Common myeloid progenitor, CD34-positive (primary cell): Measurements from ENCODE around the gene NAT10.
"Not testable (repeated sequence)": the region's sequence is repeated elsewhere in the genome, so short reads cannot be mapped to it uniquely, and the experiment has no call there.

Source experiments
- CTCF ChIA-PET: fragments of 350-600 bp; sonication (Branson Sonifier 250); formaldehyde crosslinking; loops from one replicate; lab custom pipeline; 2021; ENCODE audit warnings: antibody characterized with exemption; lab: Charles Lee
- POLR2A ChIA-PET: fragments of 350-600 bp; sonication (Branson Sonifier 250); formaldehyde crosslinking; loops from one replicate; lab custom pipeline; 2021; ENCODE audit warnings: antibody characterized with exemption; lab: Charles Lee
- DNase-seq, 3 donors: peaks; one replicate each; pipeline versions ENCODE4 v3.0.0 to v3.0.0-alpha.2; 2013
- H3K27ac ChIP-seq, 2 experiments: 1 replicate in 1 of 2; 2 replicates in 1 of 2; pipeline ENCODE4 v1.7.0; 2013; ENCODE audit warnings: inconsistent platforms in 2 of 2, low read length in 2 of 2, mild to moderate bottlenecking in 2 of 2, low read depth in 1 of 2, moderate library complexity in 1 of 2; ENCODE audit not compliant: severe bottlenecking in 2 of 2, insufficient read depth in 1 of 2, poor library complexity in 1 of 2
- H3K27me3 ChIP-seq, 5 experiments: replicated peaks in 2 of 5; 1 replicate in 3 of 5; 2 replicates in 2 of 5; pipeline versions ENCODE4 v1.6.1 to v1.7.0; 2013; ENCODE audit warnings: low read length in 4 of 5, mild to moderate bottlenecking in 2 of 5, moderate library complexity in 2 of 5, inconsistent platforms in 1 of 5; ENCODE audit not compliant: insufficient read depth in 5 of 5, control insufficient read depth in 4 of 5
- H3K36me3 ChIP-seq, 4 experiments: 1 replicate in 2 of 4; 2 replicates in 2 of 4; pipeline versions ENCODE4 v1.6.1 to v1.7.0; 2013; ENCODE audit warnings: low read length in 3 of 4, control low read depth in 1 of 4, mild to moderate bottlenecking in 1 of 4; ENCODE audit not compliant: control insufficient read depth in 4 of 4, insufficient read depth in 4 of 4
- H3K4me1 ChIP-seq, 4 experiments: 1 replicate in 3 of 4; 2 replicates in 1 of 4; pipeline versions ENCODE4 v1.6.1 to v1.7.1; 2013; ENCODE audit warnings: low read length in 3 of 4, mild to moderate bottlenecking in 3 of 4, control low read depth in 1 of 4, inconsistent platforms in 1 of 4, moderate library complexity in 1 of 4; ENCODE audit not compliant: control insufficient read depth in 4 of 4, insufficient read depth in 4 of 4; ENCODE audit errors: control extremely low read depth in 1 of 4
- H3K4me3 ChIP-seq, 7 experiments: 1 replicate in 4 of 7; 2 replicates in 3 of 7; pipeline versions ENCODE4 v1.5.1 to v1.7.0; 2013; ENCODE audit warnings: mild to moderate bottlenecking in 7 of 7, low read length in 6 of 7, moderate library complexity in 6 of 7, inconsistent platforms in 2 of 7, low read depth in 2 of 7, control low read depth in 1 of 7; ENCODE audit not compliant: insufficient read depth in 4 of 7, control insufficient read depth in 1 of 7; ENCODE audit errors: extremely low read depth in 1 of 7
- H3K9me3 ChIP-seq, 5 experiments: 1 replicate in 4 of 5; 2 replicates in 1 of 5; pipeline versions ENCODE4 v1.6.1 to v1.7.1; 2013; ENCODE audit warnings: low read length in 4 of 5, mild to moderate bottlenecking in 2 of 5, inconsistent platforms in 1 of 5, low read depth in 1 of 5, moderate library complexity in 1 of 5; ENCODE audit not compliant: control insufficient read depth in 4 of 5, insufficient read depth in 2 of 5; ENCODE audit errors: control extremely low read depth in 1 of 5
- WGBS: methylation state at CpG from one replicate; pipeline ENCODE4 v1.1.5; 2013; ENCODE audit not compliant: insufficient coverage; 5-methylcytosine and 5-hydroxymethylcytosine counted together

NAT10 gene

GRCh38 chr11:34075178-34075820 lies 30.1 kb upstream of the NAT10 start:
- no peak overlapping the region for H3K4me3 ChIP-seq
- peaks cover 0 to 3% (median 0%) of the 10 kb centered on the region in 4 experiments for H3K4me1 ChIP-seq
- H3K36me3 ChIP-seq, result peaks cover 19 to 85% (median 58%) of the 10 kb centered on the region in 4 experiments
- no peaks in the 10 kb centered on the region for H3K9me3 ChIP-seq
- 86% methylated on average over 1 of the region's 2 CpGs for WGBS
- H3K27me3 ChIP-seq, result no peaks in the 10 kb centered on the region
- H3K27ac ChIP-seq, result no peak overlapping the region
- DNase-seq, result peak in 2 of 3 donors; percentile 19 to 31
- CTCF ChIA-PET, result interaction anchor here (0.8 to 2.1 kb wide), 9 partner anchors 10 to 268 kb away, joined by 3 to 8 read pairs (median 4); no protein-coding TSS in a partner anchor
- POLR2A ChIA-PET, result no interaction called here

DNA sequence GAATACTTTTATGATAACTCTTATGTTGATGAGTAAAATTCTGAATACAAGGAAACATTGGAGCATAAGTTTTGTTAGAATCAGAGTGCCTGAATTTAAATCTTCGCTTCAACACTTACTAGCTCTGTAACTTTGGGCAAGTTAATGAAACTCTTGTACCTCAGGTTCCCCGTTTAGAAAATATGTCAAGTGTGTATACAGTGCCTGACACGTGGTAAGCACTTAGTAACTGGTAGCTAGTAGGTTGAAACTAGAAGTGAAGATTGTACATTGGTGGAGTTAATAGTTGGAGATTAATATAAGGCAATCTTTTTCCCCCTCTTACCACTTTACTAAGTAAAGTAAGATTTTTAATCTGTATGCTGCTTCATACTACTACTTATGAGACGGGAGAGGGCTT lies 24.8 kb upstream of the NAT10 start:
- ChIA-PET CTCF (interaction anchor here (0.6 to 2.4 kb wide), 3 partner anchors 13 to 1274 kb away, joined by 3 to 8 read pairs (median 3); no protein-coding TSS in a partner anchor), POLR2A (no interaction called here)
- Histone ChIP-seq H3K27me3 (no peaks in the 10 kb centered on the region), H3K27ac (no peak overlapping the region), H3K4me1 (no peaks in the 10 kb centered on the region), H3K36me3 (peaks cover 13 to 91% (median 71%) of the 10 kb centered on the region in 4 experiments), H3K4me3 (no peak overlapping the region), H3K9me3 (no peaks in the 10 kb centered on the region)
- WGBS, result 100% methylated on average over 1 of the region's 4 CpGs
- no peak for DNase-seq

DNA sequence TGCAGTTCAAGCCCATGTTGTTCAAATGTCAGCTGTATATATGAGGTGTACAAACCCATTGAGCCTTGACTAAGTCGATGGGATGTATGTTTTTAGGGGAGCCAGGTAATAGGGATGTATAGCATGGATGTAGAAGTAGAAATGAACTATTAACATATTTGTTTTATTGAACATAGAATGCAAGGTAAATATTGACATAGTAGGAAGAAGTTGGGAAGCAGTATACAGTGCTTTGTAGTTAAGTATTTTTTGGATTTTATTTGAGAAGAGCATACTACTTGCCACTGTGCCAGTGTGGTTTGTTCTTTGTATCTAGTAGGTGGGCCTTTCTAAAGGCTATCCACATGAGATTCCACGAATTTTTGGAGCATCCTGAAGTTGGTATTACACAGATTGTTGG lies 20.8 kb upstream of the NAT10 start:
- Histone ChIP-seq H3K9me3 (no peaks in the 10 kb centered on the region), H3K4me1 (peaks cover 0 to 4% (median 0%) of the 10 kb centered on the region in 4 experiments), H3K36me3 (peaks cover 18 to 91% (median 64%) of the 10 kb centered on the region in 4 experiments), H3K27me3 (no peaks in the 10 kb centered on the region), H3K27ac (no peak overlapping the region), H3K4me3 (no peak overlapping the region)
- DNase-seq, result no peak
- ChIA-PET POLR2A (no interaction called here), CTCF (interaction anchor here (0.8 to 2.4 kb wide), 2 partner anchors 17 kb away, joined by 3 to 6 read pairs; no protein-coding TSS in a partner anchor)
- no CpG with 5 or more reads among the region's 2 CpGs for WGBS

DNA sequence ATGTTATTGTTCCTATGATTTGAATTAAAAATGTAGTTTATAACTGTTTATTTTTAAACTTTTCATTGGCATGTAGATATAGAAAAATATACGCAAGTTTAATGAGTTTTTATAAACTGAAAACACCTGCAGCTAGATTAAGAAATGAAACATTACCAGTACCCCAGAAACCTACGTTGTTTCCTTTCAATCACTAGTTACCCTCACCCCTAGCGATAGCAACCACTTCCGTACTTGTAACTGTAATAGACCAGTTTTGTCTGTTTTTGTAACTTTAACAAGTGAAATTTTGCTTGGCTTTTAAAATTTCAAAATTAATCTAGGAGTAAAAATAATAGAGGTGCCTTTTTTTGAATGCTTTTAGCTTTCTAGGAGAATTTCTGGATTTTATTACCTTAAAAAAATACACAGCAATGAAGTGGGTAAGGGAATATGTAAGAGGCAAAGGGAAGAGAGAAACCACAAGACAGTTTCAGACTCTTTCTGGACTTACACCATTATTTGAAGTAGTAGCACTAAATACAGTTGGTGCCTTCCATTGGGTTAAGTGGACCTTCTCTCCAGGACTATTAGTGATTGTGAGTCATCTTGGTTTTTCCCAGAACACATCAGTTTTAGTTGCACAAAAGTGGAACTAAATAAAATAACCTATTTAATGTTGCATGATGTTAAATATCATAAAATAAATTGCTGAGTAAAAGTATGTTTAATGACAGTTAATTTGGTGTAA lies 18.7 kb upstream of the NAT10 start:
- H3K4me3 ChIP-seq, result no peak overlapping the region
- POLR2A ChIA-PET, result no interaction called here
- peak in 1 of 3 donors; percentile 31 for DNase-seq
- CTCF ChIA-PET, result interaction anchor here (1.8 kb wide), 1 partner anchor 12 kb away, joined by 10 read pairs; no protein-coding TSS in a partner anchor
- H3K36me3 ChIP-seq, result peaks cover 28 to 93% (median 65%) of the 10 kb centered on the region in 4 experiments
- H3K27me3 ChIP-seq, result no peaks in the 10 kb centered on the region
- peaks cover 0 to 4% (median 0%) of the 10 kb centered on the region in 4 experiments for H3K4me1 ChIP-seq
- peak overlapping the region in 1 of 2 experiments; percentile 43 for H3K27ac ChIP-seq
- no CpG with 5 or more reads among the region's 4 CpGs for WGBS
- H3K9me3 ChIP-seq, result no peaks in the 10 kb centered on the region

- 100% methylated on average over 1 of the region's 1 CpG for WGBS
- Histone ChIP-seq H3K27me3 (no peaks in the 10 kb centered on the region), H3K36me3 (peaks cover 39 to 95% (median 72%) of the 10 kb centered on the region in 4 experiments), H3K9me3 (no peaks in the 10 kb centered on the region), H3K27ac (no peak overlapping the region), H3K4me1 (no peaks in the 10 kb centered on the region), H3K4me3 (no peak overlapping the region)
- DNase-seq, result no peak
- ChIA-PET CTCF (interaction anchor here (1.3 to 1.6 kb wide), 3 partner anchors 16 to 235 kb away, joined by 3 to 6 read pairs (median 3); no protein-coding TSS in a partner anchor), POLR2A (no interaction called here)
These were observed 13.6 kb upstream of the NAT10 start for GRCh38 chr11:34091825-34092224.

DNA sequence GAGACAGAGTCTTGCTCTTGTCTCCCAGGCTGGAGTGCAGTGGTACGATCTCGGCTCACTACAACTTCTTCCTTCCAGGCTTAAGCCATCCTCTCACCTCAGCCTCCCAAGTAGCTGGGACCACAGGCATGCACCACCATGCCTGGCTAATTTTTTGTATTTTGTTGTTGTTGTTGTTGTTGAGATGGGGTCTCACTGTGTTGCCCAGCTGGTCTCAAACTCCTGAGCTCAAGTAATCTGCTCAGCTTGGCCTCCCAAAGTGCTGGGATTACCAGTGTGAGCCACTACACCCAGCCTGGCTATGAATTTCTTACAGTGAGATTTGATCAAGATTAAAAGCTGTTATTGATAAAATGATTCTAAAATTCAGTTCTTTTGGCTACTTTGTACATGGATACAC lies 10.5 kb upstream of the NAT10 start:
- ChIA-PET CTCF (interaction anchor here (0.7 to 2.2 kb wide), 6 partner anchors 10 to 233 kb away, joined by 3 to 9 read pairs (median 4); partner anchors contain the start of gene NAT10), POLR2A (interaction anchor here (0.9 kb wide), 1 partner anchor 11 kb away, joined by 3 read pairs; the partner anchor contains the start of gene NAT10)
- DNase-seq, H3K9me3 ChIP-seq, H3K4me1 ChIP-seq, H3K27me3 ChIP-seq, H3K4me3 ChIP-seq, H3K27ac ChIP-seq: not testable (repeated sequence)
- no CpG with 5 or more reads among the region's 2 CpGs for WGBS
- H3K36me3 ChIP-seq, result peaks cover 49 to 97% (median 77%) of the 10 kb centered on the region in 4 experiments
